Thyroid gland (tissue), 4 donors: ENCODE results near the gene PDRG1.

Experiments used
- CTCF ChIP-seq, 6 experiments: fragments of 200-600 bp in 3 of 6; fragments of 450-650 bp in 3 of 6; sonication (generic) in 3 of 6; IDR thresholded peaks; one replicate each; pipeline ENCODE4 v1.5.1; 2016 to 2019; ENCODE audit warnings: antibody characterized with exemption in 6 of 6, mild to moderate bottlenecking in 2 of 6, inconsistent platforms in 1 of 6, moderate library complexity in 1 of 6
- POLR2A ChIP-seq, 2 donors: fragments of 450-650 bp; IDR thresholded peaks; one replicate each; pipeline ENCODE4 v1.6.1; 2017; ENCODE audit warnings: antibody characterized with exemption in 2 of 2, mild to moderate bottlenecking in 2 of 2, moderate library complexity in 1 of 2

GRCh38 chr20:31979713-31980426 is 28.0 kb upstream of the PDRG1 start:
- TF ChIP-seq CTCF (IDR thresholded peaks at IDR 0.05), result no peak
- no peak for TF ChIP-seq POLR2A (IDR thresholded peaks at IDR 0.05)
